ENCODE data around the gene CACNA1C.
"Not testable (repeated sequence)": the region's sequence is repeated elsewhere in the genome, so short reads cannot be mapped to it uniquely, and the experiment has no call there.

CACNA1C gene

DNA sequence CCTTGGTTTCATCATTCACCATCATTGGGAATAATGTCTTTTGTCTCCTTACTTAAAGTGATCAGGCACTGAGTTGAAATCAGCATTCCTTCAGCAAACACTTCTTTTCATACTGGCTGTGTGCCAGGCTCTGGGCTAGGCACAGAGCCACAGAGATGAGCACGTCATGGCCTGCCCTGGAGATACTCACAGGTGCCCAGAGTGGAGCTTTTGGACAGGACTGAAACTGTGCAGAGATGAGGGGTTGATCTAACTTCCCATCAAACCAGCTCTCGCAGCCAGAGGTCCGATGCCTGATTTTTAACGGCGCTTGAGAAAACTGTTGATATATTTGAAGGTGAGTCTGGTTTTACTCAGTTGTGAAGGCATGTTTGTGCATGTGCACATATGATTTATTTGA lies 43.1 kb downstream of the CACNA1C start:
- H3K4me1 ChIP-seq (ENCODE audit: insufficient read depth, low read length): no peaks in the 10 kb centered on the region
- H3K27me3 ChIP-seq (ENCODE audit: insufficient read depth, low read length): peaks cover 4% of the 10 kb centered on the region
- no peaks in the 10 kb centered on the region for H3K9me3 ChIP-seq (ENCODE audit: low read length)

DNA sequence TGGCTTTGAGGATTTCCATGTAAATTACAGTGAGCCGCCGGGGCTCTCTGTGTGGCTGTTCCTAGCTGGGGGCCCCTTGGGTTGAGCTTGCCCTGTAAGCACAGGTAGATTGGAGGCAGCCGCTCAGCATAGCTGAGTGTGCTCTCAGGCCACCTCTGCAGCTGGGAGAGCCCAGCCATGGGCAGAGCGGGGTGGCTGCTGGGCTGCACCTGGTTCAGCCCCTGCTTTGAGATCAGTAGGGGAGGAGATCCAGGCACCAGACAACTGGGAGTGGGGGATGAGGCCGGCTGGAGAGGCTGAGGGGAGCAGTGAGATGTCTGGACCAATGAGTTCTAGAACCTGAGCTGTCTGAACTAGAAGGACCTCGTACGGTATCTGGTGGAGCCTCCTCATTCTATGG lies 44.8 kb downstream of the CACNA1C start:
- Histone ChIP-seq H3K4me1 (ENCODE audit: insufficient read depth, low read length) (no peaks in the 10 kb centered on the region), H3K4me3 (ENCODE audit: low read length) (no peak overlapping the region), H3K36me3 (ENCODE audit: insufficient read depth, low read length) (no peaks in the 10 kb centered on the region), H3K9me3 (ENCODE audit: low read length) (no peaks in the 10 kb centered on the region), H3K27me3 (ENCODE audit: insufficient read depth, low read length) (no peaks in the 10 kb centered on the region), H2AFZ (ENCODE audit: low read depth, low read length) (no peak overlapping the region)

More for the DNA sequence above, 43.1 kb downstream of the CACNA1C start:
- H3K36me3 ChIP-seq (ENCODE audit: insufficient read depth, low read length): no peaks in the 10 kb centered on the region
- no peak overlapping the region for H2AFZ ChIP-seq (ENCODE audit: low read depth, low read length)
- no peak overlapping the region for H3K4me3 ChIP-seq (ENCODE audit: low read length)

- Histone ChIP-seq H3K9me3 (ENCODE audit: low read length) (no peaks in the 10 kb centered on the region), H3K4me1 (ENCODE audit: insufficient read depth, low read length) (no peaks in the 10 kb centered on the region), H3K4me3 (ENCODE audit: low read length) (no peak overlapping the region), H3K36me3 (ENCODE audit: insufficient read depth, low read length) (no peaks in the 10 kb centered on the region), H2AFZ (ENCODE audit: low read depth, low read length) (no peak overlapping the region), H3K27me3 (ENCODE audit: insufficient read depth, low read length) (no peaks in the 10 kb centered on the region)
Measured at GRCh38 chr12:2098852-2099251, 46.1 kb downstream of the CACNA1C start.

DNA sequence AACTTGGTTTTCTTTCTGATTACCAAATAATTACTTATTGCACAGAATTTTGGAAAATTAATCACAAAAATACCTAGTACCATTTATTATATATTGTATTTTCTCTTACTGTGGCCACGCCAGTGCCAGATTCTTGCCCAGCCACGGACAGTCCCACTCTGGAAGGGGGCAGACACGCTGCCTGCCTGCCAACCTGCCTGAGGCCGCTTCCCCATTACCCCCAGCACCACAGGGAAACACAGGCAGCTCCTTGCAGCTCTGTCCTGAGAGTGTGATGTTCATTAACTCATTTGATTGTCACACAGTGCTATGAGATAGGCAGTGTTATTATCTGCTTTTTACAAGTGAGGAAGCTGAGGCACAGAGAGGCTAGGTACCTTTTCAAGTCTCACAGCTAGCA lies 46.8 kb downstream of the CACNA1C start:
- no peaks in the 10 kb centered on the region for H3K4me1 ChIP-seq (ENCODE audit: insufficient read depth, low read length)
- no peaks in the 10 kb centered on the region for H3K27me3 ChIP-seq (ENCODE audit: insufficient read depth, low read length)
- no peak overlapping the region for H2AFZ ChIP-seq (ENCODE audit: low read depth, low read length)
- H3K36me3 ChIP-seq (ENCODE audit: insufficient read depth, low read length): no peaks in the 10 kb centered on the region
- H3K9me3 ChIP-seq (ENCODE audit: low read length): no peaks in the 10 kb centered on the region
- no peak overlapping the region for H3K4me3 ChIP-seq (ENCODE audit: low read length)

DNA sequence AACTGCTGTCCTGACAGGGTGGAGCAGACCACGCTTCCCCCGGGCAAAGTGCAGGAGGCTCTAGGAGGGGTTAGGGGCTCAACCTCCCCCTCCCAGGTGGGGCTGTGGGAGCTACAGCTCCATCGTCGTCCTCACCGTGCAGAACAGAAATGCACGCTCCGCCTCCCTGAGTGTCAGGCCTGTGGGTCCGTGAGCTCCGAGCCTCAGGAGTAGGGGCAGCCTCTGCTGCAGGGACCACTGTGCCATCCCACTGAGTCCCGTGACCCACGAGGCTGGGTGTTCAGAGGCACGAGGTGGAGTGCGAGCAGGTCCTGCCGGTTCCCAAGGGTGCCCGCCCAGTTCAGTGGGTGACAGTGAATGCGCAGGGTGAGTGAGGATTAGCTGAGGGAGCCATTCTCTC lies 48.6 kb downstream of the CACNA1C start:
- no peaks in the 10 kb centered on the region for H3K36me3 ChIP-seq (ENCODE audit: insufficient read depth, low read length)
- no peak overlapping the region for H2AFZ ChIP-seq (ENCODE audit: low read depth, low read length)
- H3K9me3 ChIP-seq (ENCODE audit: low read length): no peaks in the 10 kb centered on the region
- H3K4me3 ChIP-seq (ENCODE audit: low read length): no peak overlapping the region
- no peaks in the 10 kb centered on the region for H3K4me1 ChIP-seq (ENCODE audit: insufficient read depth, low read length)
- H3K27me3 ChIP-seq (ENCODE audit: insufficient read depth, low read length): no peaks in the 10 kb centered on the region

DNA sequence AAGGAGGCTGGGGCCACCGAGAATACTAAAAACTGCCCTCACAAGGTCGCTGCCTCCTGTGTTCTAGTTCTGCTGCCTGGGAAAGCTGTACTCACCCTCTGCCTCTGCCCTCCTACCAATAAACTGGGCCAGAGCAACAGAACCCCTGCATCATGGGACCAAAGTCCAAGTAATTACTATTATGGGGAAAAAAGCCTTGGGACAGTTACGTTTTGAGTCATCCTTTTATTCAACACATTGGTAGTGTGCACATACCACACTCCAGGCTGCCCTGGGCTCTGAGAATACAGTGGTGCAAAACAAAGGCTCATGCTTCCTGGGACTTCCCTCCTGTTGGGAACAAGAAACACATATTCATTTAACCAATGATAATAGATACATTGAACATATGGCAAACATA lies 49.0 kb downstream of the CACNA1C start:
- Histone ChIP-seq H3K9me3 (ENCODE audit: low read length) (no peaks in the 10 kb centered on the region), H3K4me1 (ENCODE audit: insufficient read depth, low read length) (no peaks in the 10 kb centered on the region), H2AFZ (ENCODE audit: low read depth, low read length) (no peak overlapping the region), H3K27me3 (ENCODE audit: insufficient read depth, low read length) (no peaks in the 10 kb centered on the region), H3K36me3 (ENCODE audit: insufficient read depth, low read length) (no peaks in the 10 kb centered on the region), H3K4me3 (ENCODE audit: low read length) (no peak overlapping the region)

DNA sequence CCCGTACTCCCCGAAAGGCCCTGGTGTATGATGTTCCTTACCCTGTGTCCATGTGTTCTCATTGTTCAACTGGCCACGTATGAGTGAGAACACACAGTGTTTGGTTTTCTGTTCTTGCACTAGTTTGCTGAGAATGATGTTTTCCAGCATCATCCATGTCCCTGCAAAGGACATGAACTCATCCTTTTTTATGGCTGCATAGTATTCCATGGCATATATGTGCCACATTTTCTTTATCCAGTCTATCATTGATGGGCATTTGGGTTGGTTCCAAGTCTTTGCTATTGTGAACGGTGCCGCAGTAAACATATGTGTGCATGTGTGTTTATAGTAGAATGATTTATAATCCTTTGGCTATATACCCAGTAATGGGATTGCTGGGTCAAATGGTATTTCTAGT lies 49.9 kb downstream of the CACNA1C start:
- H3K4me1 ChIP-seq (ENCODE audit: insufficient read depth, low read length); H3K4me3 ChIP-seq (ENCODE audit: low read length); H3K9me3 ChIP-seq (ENCODE audit: low read length); H2AFZ ChIP-seq (ENCODE audit: low read depth, low read length); H3K36me3 ChIP-seq (ENCODE audit: insufficient read depth, low read length); H3K27me3 ChIP-seq (ENCODE audit: insufficient read depth, low read length): not testable (repeated sequence)

GRCh38 chr12:2105387-2105786 lies 52.6 kb downstream of the CACNA1C start:
- H2AFZ ChIP-seq (ENCODE audit: low read depth, low read length); H3K4me1 ChIP-seq (ENCODE audit: insufficient read depth, low read length); H3K9me3 ChIP-seq (ENCODE audit: low read length); H3K4me3 ChIP-seq (ENCODE audit: low read length); H3K27me3 ChIP-seq (ENCODE audit: insufficient read depth, low read length); H3K36me3 ChIP-seq (ENCODE audit: insufficient read depth, low read length): not testable (repeated sequence)

GRCh38 chr12:2108166-2108565 lies 55.4 kb downstream of the CACNA1C start:
- H2AFZ ChIP-seq (ENCODE audit: low read depth, low read length): no peak overlapping the region

GRCh38 chr12:2108975-2109671 lies 56.3 kb downstream of the CACNA1C start:
- Histone ChIP-seq H3K36me3 (ENCODE audit: insufficient read depth, low read length) (no peaks in the 10 kb centered on the region), H3K27me3 (ENCODE audit: insufficient read depth, low read length) (no peaks in the 10 kb centered on the region), H3K9me3 (ENCODE audit: low read length) (no peaks in the 10 kb centered on the region), H3K4me1 (ENCODE audit: insufficient read depth, low read length) (no peaks in the 10 kb centered on the region), H2AFZ (ENCODE audit: low read depth, low read length) (no peak overlapping the region), H3K4me3 (ENCODE audit: low read length) (no peak overlapping the region)

More at GRCh38 chr12:2108166-2108565, 55.4 kb downstream of the CACNA1C start:
- Histone ChIP-seq H3K9me3 (ENCODE audit: low read length) (no peaks in the 10 kb centered on the region), H3K4me1 (ENCODE audit: insufficient read depth, low read length) (no peaks in the 10 kb centered on the region), H3K27me3 (ENCODE audit: insufficient read depth, low read length) (no peaks in the 10 kb centered on the region), H3K4me3 (ENCODE audit: low read length) (no peak overlapping the region), H3K36me3 (ENCODE audit: insufficient read depth, low read length) (no peaks in the 10 kb centered on the region)

GRCh38 chr12:2110127-2110526 lies 57.3 kb downstream of the CACNA1C start:
- H2AFZ ChIP-seq (ENCODE audit: low read depth, low read length): no peak overlapping the region
- H3K9me3 ChIP-seq (ENCODE audit: low read length): no peaks in the 10 kb centered on the region
- no peak overlapping the region for H3K4me3 ChIP-seq (ENCODE audit: low read length)
- H3K36me3 ChIP-seq (ENCODE audit: insufficient read depth, low read length): no peaks in the 10 kb centered on the region
- H3K4me1 ChIP-seq (ENCODE audit: insufficient read depth, low read length): no peaks in the 10 kb centered on the region
- H3K27me3 ChIP-seq (ENCODE audit: insufficient read depth, low read length): no peaks in the 10 kb centered on the region

DNA sequence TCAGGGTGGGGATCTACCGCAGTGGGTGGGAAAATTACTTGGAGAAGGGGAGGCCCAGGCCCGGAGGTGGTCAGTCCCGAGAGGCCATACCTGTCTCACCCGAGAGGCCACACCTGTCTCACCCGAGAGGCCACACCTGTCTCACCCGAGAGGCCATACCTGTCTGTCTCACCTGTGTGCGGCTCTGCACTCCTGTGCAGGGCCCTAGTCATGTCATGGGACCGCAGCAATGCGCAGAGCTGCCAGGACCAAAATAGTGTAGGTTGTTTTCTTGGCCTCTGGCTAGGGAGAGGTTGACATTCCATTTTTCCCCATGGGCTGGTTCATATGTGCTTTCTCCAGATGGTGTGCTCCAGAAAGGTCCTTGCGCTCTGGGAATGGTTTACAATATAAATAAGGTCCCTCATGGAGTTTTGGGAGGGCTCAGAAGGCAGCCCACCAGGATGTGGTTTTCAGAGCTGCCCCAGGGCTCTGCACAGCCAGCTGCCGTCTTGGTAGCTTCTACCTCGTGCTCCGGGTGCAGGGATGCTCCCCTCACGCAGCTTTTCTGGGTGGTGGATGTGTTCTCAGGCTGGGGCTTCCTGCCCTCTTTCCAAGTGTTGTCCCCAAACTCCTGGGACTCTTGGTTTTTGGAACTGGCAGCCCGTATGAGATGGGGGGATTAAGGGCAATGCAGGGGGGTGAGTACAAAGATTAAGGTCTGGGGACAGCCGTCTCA lies 58.2 kb downstream of the CACNA1C start:
- Histone ChIP-seq H3K4me3 (ENCODE audit: low read length) (no peak overlapping the region), H3K27me3 (ENCODE audit: insufficient read depth, low read length) (no peaks in the 10 kb centered on the region), H3K4me1 (ENCODE audit: insufficient read depth, low read length) (no peaks in the 10 kb centered on the region), H3K36me3 (ENCODE audit: insufficient read depth, low read length) (no peaks in the 10 kb centered on the region), H2AFZ (ENCODE audit: low read depth, low read length) (no peak overlapping the region), H3K9me3 (ENCODE audit: low read length) (no peaks in the 10 kb centered on the region)

DNA sequence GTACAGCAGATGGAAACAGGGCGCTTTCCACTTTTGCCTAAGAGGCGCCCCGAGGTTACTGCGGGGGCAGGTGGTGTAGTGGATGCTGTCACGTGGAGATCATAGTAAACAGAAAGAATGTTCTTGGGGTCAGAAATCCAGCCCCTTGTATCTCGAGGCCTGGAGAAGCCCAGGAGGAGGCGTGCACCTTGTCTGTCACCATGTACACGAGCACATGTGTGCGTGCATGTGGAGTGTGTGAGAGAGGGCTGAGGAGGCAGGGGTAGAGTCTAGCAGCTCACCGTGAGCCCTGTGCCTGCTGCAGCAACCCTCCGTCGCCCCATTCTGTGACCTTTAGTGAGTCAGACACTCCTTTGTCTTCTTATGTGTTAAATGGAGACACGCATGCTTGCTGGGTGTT lies 59.0 kb downstream of the CACNA1C start:
- H3K4me1 ChIP-seq (ENCODE audit: insufficient read depth, low read length): no peaks in the 10 kb centered on the region
- H3K4me3 ChIP-seq (ENCODE audit: low read length): no peak overlapping the region
- H3K36me3 ChIP-seq (ENCODE audit: insufficient read depth, low read length): no peaks in the 10 kb centered on the region
- H3K9me3 ChIP-seq (ENCODE audit: low read length): no peaks in the 10 kb centered on the region
- no peak overlapping the region for H2AFZ ChIP-seq (ENCODE audit: low read depth, low read length)
- no peaks in the 10 kb centered on the region for H3K27me3 ChIP-seq (ENCODE audit: insufficient read depth, low read length)

- no peak overlapping the region for H2AFZ ChIP-seq (ENCODE audit: low read depth, low read length)
- H3K9me3 ChIP-seq (ENCODE audit: low read length): no peaks in the 10 kb centered on the region
- no peak overlapping the region for H3K4me3 ChIP-seq (ENCODE audit: low read length)
- no peaks in the 10 kb centered on the region for H3K36me3 ChIP-seq (ENCODE audit: insufficient read depth, low read length)
- H3K4me1 ChIP-seq (ENCODE audit: insufficient read depth, low read length): no peaks in the 10 kb centered on the region
- no peaks in the 10 kb centered on the region for H3K27me3 ChIP-seq (ENCODE audit: insufficient read depth, low read length)
Measured at GRCh38 chr12:2112401-2112800, 59.6 kb downstream of the CACNA1C start.

Data from neuron (in vitro differentiated cells).